Measurements from ENCODE around the gene ETNK2. TPM values are rescaled to one million over a fixed set of nuclear protein-coding genes. Genes with fewer than 3 reads are reported as not detected.

Gene ETNK2
- total RNA-seq, 4 donors from 2014 or later: 5.6 to 15.3 (median 6.8) TPM

DNA sequence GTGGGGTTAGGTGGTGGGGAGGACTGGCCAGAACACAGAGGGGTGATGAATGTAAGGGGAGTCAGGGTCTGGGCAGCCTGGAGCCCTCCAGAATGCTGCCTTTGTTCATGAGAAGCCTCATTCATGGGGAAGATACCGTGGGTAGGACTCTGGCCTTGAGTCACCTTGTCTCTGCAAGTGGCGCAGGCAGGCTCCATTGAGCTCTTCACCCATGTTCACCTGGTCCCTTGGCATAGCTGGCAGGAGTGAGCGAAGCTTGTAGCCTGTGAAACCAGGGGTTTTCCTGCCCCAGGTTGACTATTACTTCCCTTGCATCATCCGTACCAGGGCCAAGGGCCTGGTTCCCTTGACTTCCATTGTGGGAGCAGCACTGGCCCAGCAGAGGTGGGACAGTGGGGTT, 53.2 kb downstream of the ETNK2 start:
- H3K4me1 ChIP-seq: peaks cover 41 to 75% (median 64%) of the 10 kb centered on the region in 4 donors
- WGBS: 87% methylated on average over 3 of the region's 4 CpGs
- no peak overlapping the region for H3K27ac ChIP-seq (replicated peaks in 1 of 4)
- intact Hi-C loops (cut with DNase I): no loop called here
- H3K9me3 ChIP-seq: no peaks in the 10 kb centered on the region
- no peaks in the 10 kb centered on the region for H3K36me3 ChIP-seq
- H3K27me3 ChIP-seq: peaks cover 0 to 4% (median 0%) of the 10 kb centered on the region in 4 donors
- no peak for DNase-seq (ENCODE audit: extremely low spot score)
- TF ChIP-seq EP300 (IDR thresholded peaks at IDR 0.05): no peak
- no peak for TF ChIP-seq POLR2A (IDR thresholded peaks at IDR 0.05; ENCODE audit: low read depth)
- TF ChIP-seq, protein P1, sequence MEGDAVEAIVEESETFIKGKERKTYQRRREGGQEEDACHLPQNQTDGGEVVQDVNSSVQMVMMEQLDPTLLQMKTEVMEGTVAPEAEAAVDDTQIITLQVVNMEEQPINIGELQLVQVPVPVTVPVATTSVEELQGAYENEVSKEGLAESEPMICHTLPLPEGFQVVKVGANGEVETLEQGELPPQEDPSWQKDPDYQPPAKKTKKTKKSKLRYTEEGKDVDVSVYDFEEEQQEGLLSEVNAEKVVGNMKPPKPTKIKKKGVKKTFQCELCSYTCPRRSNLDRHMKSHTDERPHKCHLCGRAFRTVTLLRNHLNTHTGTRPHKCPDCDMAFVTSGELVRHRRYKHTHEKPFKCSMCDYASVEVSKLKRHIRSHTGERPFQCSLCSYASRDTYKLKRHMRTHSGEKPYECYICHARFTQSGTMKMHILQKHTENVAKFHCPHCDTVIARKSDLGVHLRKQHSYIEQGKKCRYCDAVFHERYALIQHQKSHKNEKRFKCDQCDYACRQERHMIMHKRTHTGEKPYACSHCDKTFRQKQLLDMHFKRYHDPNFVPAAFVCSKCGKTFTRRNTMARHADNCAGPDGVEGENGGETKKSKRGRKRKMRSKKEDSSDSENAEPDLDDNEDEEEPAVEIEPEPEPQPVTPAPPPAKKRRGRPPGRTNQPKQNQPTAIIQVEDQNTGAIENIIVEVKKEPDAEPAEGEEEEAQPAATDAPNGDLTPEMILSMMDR (IDR thresholded peaks at IDR 0.05): no peak
- no peak for TF ChIP-seq POLR2AphosphoS5 (IDR thresholded peaks at IDR 0.05)
- no peak overlapping the region for H3K4me3 ChIP-seq

DNA sequence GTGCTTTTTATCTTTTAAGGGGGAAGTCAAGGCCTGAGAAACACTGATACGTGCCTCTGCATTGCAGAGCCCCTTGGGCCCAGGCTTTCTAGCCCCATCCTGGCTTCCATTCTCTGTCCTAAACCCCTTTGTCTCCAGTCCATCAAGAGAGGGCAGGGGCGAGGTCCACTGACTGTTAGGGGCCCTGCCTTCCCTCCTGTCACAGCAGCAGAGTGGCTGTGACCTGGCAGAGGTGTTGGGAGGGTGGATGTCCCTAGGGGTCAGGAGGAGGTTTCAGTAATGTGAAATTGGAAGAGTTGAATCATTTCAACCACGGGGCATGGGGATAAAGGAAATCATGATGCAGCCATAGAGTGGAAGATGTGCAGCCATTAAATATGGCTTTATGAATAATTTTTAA, 54.9 kb downstream of the ETNK2 start:
- intact Hi-C loops (cut with DNase I): no loop called here
- DNase-seq (ENCODE audit: extremely low spot score): no peak
- no peaks in the 10 kb centered on the region for H3K9me3 ChIP-seq
- H3K4me3 ChIP-seq: no peak overlapping the region
- no peaks in the 10 kb centered on the region for H3K27me3 ChIP-seq
- H3K36me3 ChIP-seq: no peaks in the 10 kb centered on the region
- no peak for TF ChIP-seq EP300 (IDR thresholded peaks at IDR 0.05)
- no peak for TF ChIP-seq POLR2A (IDR thresholded peaks at IDR 0.05; ENCODE audit: low read depth)
- TF ChIP-seq, protein P1 (IDR thresholded peaks at IDR 0.05): no peak
- TF ChIP-seq POLR2AphosphoS5 (IDR thresholded peaks at IDR 0.05): no peak
- 62% methylated on average over 3 of the region's 3 CpGs for WGBS
- peaks cover 32 to 75% (median 64%) of the 10 kb centered on the region in 4 donors for H3K4me1 ChIP-seq
- H3K27ac ChIP-seq (replicated peaks in 1 of 4): no peak overlapping the region

GRCh38 chr1:204094856-204095634, 56.8 kb downstream of the ETNK2 start:
- Histone ChIP-seq H3K36me3 (no peaks in the 10 kb centered on the region), H3K4me1 (peaks cover 30 to 72% (median 63%) of the 10 kb centered on the region in 4 donors), H3K9me3 (no peaks in the 10 kb centered on the region), H3K27me3 (no peaks in the 10 kb centered on the region), H3K27ac (replicated peaks in 1 of 4) (peak overlapping the region in 1 of 4 donors; percentile 42), H3K4me3 (no peak overlapping the region)
- WGBS: 64% methylated on average over 13 of the region's 15 CpGs
- no peak for DNase-seq (ENCODE audit: extremely low spot score)
- intact Hi-C loops (cut with DNase I): no loop called here
- TF ChIP-seq POLR2AphosphoS5 (IDR thresholded peaks at IDR 0.05): no peak
- TF ChIP-seq POLR2A (IDR thresholded peaks at IDR 0.05; ENCODE audit: low read depth): no peak
- TF ChIP-seq, protein P1 (IDR thresholded peaks at IDR 0.05): no peak
- no peak for TF ChIP-seq EP300 (IDR thresholded peaks at IDR 0.05)

DNA sequence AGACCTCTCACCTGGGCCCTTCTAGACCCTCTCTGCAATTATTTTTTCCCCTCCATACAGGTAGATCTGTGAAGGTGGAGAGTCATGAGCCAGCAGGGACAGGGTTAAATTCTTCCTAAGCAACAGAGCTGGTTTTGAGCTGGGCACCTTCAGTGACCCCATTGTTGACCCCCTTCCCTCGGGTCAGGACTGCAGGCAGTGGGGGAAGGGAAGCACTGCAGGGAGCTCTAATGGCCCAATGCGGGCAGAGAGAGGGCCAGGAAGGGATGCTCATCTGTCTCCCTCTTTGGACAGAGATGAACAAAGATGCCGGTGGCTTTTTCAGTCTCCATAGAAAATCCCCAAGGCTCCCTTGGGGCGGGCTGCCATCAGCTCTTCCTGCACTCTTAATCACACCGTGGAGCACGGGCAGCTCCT, 57.5 kb downstream of the ETNK2 start:
- Histone ChIP-seq H3K27me3 (no peaks in the 10 kb centered on the region), H3K27ac (replicated peaks in 1 of 4) (peak overlapping the region in 1 of 4 donors; percentile 7), H3K36me3 (no peaks in the 10 kb centered on the region), H3K4me1 (peaks cover 31 to 73% (median 66%) of the 10 kb centered on the region in 4 donors), H3K9me3 (no peaks in the 10 kb centered on the region), H3K4me3 (no peak overlapping the region)
- TF ChIP-seq EP300 (IDR thresholded peaks at IDR 0.05) (no peak), POLR2A (IDR thresholded peaks at IDR 0.05; ENCODE audit: low read depth) (no peak), POLR2AphosphoS5 (IDR thresholded peaks at IDR 0.05) (no peak)
- TF ChIP-seq, protein P1 (IDR thresholded peaks at IDR 0.05): no peak
- no peak for DNase-seq (ENCODE audit: extremely low spot score)
- intact Hi-C loops (cut with DNase I): no loop called here
- 52% methylated on average over 6 of the region's 6 CpGs for WGBS
